ENCODE data around the gene RBMX.

RBMX gene

GRCh38 chrX:136828830-136829229, 51.7 kb downstream of the RBMX start:
- no peak for DNase-seq

GRCh38 chrX:136827026-136827425, 53.5 kb downstream of the RBMX start:
- DNase-seq, result peak; percentile 23

GRCh38 chrX:136825771-136826170, 54.8 kb downstream of the RBMX start:
- DNase-seq, result no peak

Measured in DMS153 (cell line).